ENCODE results near the gene ARSA.
"Not testable (repeated sequence)": the region's sequence is repeated elsewhere in the genome, so short reads cannot be mapped to it uniquely, and the experiment has no call there.

The ARSA gene

DNA sequence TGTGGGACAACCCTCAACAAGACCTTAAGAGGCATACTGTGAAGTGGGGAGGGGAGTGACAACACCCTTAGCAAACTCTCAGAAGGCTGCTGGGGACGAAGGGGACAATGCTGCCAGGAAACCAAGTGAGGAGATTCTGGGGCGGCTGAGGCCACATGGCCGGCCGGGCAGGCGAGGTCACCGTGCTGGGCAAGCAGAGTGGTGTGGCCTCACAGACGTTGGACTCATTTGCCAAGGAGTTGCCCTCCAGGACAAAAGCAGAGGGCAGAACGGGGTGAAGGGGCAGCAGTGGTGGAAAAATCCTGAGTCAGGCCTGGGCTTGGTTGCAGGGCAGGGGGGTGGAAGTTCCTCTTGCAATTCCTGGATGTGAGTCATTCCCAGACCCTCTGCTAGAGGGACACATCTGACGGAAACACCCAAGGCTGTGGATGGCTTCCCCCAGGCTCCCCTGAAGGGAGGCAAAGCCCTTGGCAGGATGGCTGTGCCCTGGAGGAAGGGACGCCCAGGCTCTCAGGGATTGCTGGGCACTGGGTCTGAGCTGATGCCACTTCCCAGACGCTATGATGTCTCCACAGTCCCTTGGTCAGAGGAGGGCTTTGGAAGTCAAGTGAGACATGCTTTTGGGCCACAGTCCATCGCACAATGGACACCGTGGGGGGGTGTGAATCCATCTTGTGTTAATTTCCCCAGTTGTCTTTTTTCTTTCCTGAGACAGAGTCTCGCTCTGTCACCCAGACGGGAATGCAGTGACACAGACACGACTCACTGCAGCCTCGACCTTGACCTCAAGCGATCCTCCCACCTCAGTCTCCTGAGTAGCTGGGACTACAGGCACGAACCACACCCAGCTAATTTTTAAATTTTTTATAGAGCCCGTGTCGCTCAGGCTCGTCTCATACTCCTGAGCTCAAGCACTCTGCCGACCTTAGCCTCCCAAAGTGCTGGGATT, 28.4 kb upstream of the ARSA start:
- ChIA-PET CTCF (interaction anchor here (0.7 to 2.8 kb wide), 6 partner anchors 13 to 94 kb away, joined by 3 to 12 read pairs (median 3); partner anchors contain the start of gene SYCE3), POLR2A (no interaction called here)
- TF ChIP-seq, protein P1, sequence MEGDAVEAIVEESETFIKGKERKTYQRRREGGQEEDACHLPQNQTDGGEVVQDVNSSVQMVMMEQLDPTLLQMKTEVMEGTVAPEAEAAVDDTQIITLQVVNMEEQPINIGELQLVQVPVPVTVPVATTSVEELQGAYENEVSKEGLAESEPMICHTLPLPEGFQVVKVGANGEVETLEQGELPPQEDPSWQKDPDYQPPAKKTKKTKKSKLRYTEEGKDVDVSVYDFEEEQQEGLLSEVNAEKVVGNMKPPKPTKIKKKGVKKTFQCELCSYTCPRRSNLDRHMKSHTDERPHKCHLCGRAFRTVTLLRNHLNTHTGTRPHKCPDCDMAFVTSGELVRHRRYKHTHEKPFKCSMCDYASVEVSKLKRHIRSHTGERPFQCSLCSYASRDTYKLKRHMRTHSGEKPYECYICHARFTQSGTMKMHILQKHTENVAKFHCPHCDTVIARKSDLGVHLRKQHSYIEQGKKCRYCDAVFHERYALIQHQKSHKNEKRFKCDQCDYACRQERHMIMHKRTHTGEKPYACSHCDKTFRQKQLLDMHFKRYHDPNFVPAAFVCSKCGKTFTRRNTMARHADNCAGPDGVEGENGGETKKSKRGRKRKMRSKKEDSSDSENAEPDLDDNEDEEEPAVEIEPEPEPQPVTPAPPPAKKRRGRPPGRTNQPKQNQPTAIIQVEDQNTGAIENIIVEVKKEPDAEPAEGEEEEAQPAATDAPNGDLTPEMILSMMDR (IDR thresholded peaks at IDR 0.05; ENCODE audit: insufficient read depth, low read length, missing control alignments) = no peak
- no peak for DNase-seq (ENCODE audit: low read depth, low spot score)
- H3K4me3 ChIP-seq (ENCODE audit: low read depth, low read length) = no peak overlapping the region

- POLR2A ChIA-PET; DNase-seq (ENCODE audit: low read depth, low spot score); H3K4me3 ChIP-seq (ENCODE audit: low read depth, low read length): not testable (repeated sequence)
- CTCF ChIA-PET = interaction anchor here (1.5 to 2.8 kb wide), 2 partner anchors 13 to 33 kb away, joined by 4 to 12 read pairs; no protein-coding TSS in a partner anchor
Observed at GRCh38 chr22:50654664-50655063, 26.7 kb upstream of the ARSA start.

DNA sequence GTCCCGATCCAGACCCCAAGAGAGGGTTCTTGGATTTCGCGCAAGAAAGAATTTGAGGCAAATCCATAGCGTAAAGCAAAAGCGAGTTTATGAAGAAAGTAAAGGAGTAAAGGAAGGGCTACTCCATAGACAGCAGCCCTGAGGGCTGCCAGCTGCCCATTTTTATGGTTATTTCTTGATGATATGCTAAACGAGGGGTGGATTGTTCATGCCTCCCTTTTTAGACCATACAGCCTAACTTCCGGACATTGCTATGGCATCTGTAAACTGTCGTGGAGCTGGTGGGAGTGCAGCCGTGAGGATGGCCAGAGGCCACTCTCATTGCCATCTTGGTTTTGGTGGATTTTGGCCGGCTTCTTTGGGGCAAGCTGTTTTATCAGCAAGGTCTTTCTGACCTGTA, 25.3 kb upstream of the ARSA start:
- TF ChIP-seq, protein P1 (IDR thresholded peaks at IDR 0.05; ENCODE audit: insufficient read depth, low read length, missing control alignments) = no peak
- H3K4me3 ChIP-seq (ENCODE audit: low read depth, low read length) = no peak overlapping the region
- DNase-seq (ENCODE audit: low read depth, low spot score) = no peak
- POLR2A ChIA-PET = no interaction called here
- CTCF ChIA-PET = interaction anchor here (2.4 kb wide), 1 partner anchor 12 kb away, joined by 7 read pairs; no protein-coding TSS in a partner anchor

GRCh38 chr22:50643821-50644101, 15.8 kb upstream of the ARSA start:
- H3K4me3 ChIP-seq (ENCODE audit: low read depth, low read length); POLR2A ChIA-PET; DNase-seq (ENCODE audit: low read depth, low spot score): not testable (repeated sequence)
- CTCF ChIA-PET = interaction anchor here (1.1 kb wide), 1 partner anchor 89 kb away, joined by 3 read pairs; no protein-coding TSS in a partner anchor

GRCh38 chr22:50643021-50643820, 15.3 kb upstream of the ARSA start:
- CTCF ChIA-PET = interaction anchor here (1.3 to 2.1 kb wide), 2 partner anchors 10 to 56 kb away, joined by 5 to 10 read pairs; no protein-coding TSS in a partner anchor
- DNase-seq (ENCODE audit: low read depth, low spot score); POLR2A ChIA-PET; H3K4me3 ChIP-seq (ENCODE audit: low read depth, low read length): not testable (repeated sequence)

- CTCF ChIA-PET = interaction anchor here (1.2 to 3.1 kb wide), 11 partner anchors 8 to 144 kb away, joined by 3 to 24 read pairs (median 10); partner anchors contain the start of gene ARSA
- H3K4me3 ChIP-seq (ENCODE audit: low read depth, low read length) = no peak overlapping the region
- TF ChIP-seq, protein P1 (IDR thresholded peaks at IDR 0.05; ENCODE audit: insufficient read depth, low read length, missing control alignments) = peak; percentile 11
- DNase-seq (ENCODE audit: low read depth, low spot score) = no peak
- POLR2A ChIA-PET = no interaction called here
Observed at GRCh38 chr22:50641696-50642607, 14.0 kb upstream of the ARSA start.

- ChIA-PET CTCF (interaction anchor here (1.3 to 3.1 kb wide), 9 partner anchors 7 to 143 kb away, joined by 3 to 24 read pairs (median 10); partner anchors contain the start of gene ARSA), POLR2A (no interaction called here)
- no peak overlapping the region for H3K4me3 ChIP-seq (ENCODE audit: low read depth, low read length)
- TF ChIP-seq, protein P1 (IDR thresholded peaks at IDR 0.05; ENCODE audit: insufficient read depth, low read length, missing control alignments) = no peak
- DNase-seq (ENCODE audit: low read depth, low spot score) = no peak
Observed at GRCh38 chr22:50640857-50641647, 13.1 kb upstream of the ARSA start.

GRCh38 chr22:50640296-50640695, 12.3 kb upstream of the ARSA start:
- not testable (repeated sequence) for DNase-seq (ENCODE audit: low read depth, low spot score)

More at GRCh38 chr22:50640296-50640695, 12.3 kb upstream of the ARSA start:
- H3K4me3 ChIP-seq (ENCODE audit: low read depth, low read length); POLR2A ChIA-PET: not testable (repeated sequence)
- CTCF ChIA-PET = interaction anchor here (1.4 to 3.1 kb wide), 4 partner anchors 10 to 52 kb away, joined by 10 to 24 read pairs (median 12); partner anchors contain the start of gene ARSA

Data from AG04449 (cell line).